ENCODE measurements around the gene USP47.

GRCh38 chr11:12005476-12005875 lies 163.7 kb downstream of the USP47 start:
- TF ChIP-seq CTCF (IDR thresholded peaks at IDR 0.05), result no peak
- TF ChIP-seq POLR2A (IDR thresholded peaks at IDR 0.05), result no peak

All from thyroid gland (tissue), 4 donors.